IMR-90 (cell line): Measurements from ENCODE around the gene PRPF40B. TPM values are rescaled to one million over a fixed set of nuclear protein-coding genes. Genes with fewer than 3 reads are reported as not detected.

Experiments used
- ATAC-seq: fragments of 200-7000 bp; cut with Tn5 transposase; 2 replicates; pipeline ENCODE4 v1.9.1; 2020; ENCODE audit warnings: low read depth, mild to moderate bottlenecking, moderate library complexity
- BruUV-seq: library from RNA; stranded (reverse); fragments of 400-500 nt; replicated peaks from 2 replicates; lab custom pipeline; 2021; lab: Mats Ljungman, UMichigan
- CTCF ChIA-PET: fragments of 300-600 bp; formaldehyde crosslinking; extraction: SDS; loops from one replicate; lab custom pipeline; 2021; ENCODE audit warnings: antibody characterized with exemption; lab: Yijun Ruan, JAX
- POLR2A ChIA-PET: fragments of 300-600 bp; sonication (Branson Sonifier 250); formaldehyde crosslinking; loops from one replicate; lab custom pipeline; 2022; ENCODE audit warnings: antibody characterized with exemption; ENCODE audit not compliant: unreplicated experiment; lab: Charles Lee
- DNase-seq: peaks from one replicate; pipeline ENCODE4 v3.0.0; 2013
- H2AFZ ChIP-seq: replicated peaks from 2 replicates; pipeline ENCODE3; 2013; ENCODE audit warnings: low read length, mild to moderate bottlenecking; ENCODE audit not compliant: poor library complexity
- H2AK5ac ChIP-seq: 2 replicates; pipeline ENCODE4 v1.6.1; 2013; ENCODE audit warnings: low read depth, low read length, inconsistent platforms
- H2AK9ac ChIP-seq: replicated peaks from 2 replicates; pipeline ENCODE3; 2013; ENCODE audit warnings: mild to moderate bottlenecking, low read depth, low read length, moderate library complexity; ENCODE audit not compliant: poor library complexity
- H2BK120ac ChIP-seq: 2 replicates; pipeline ENCODE4 v1.6.1; 2013; ENCODE audit warnings: low read depth, low read length, inconsistent platforms
- H2BK15ac ChIP-seq: 3 replicates; pipeline ENCODE4 v1.6.1; 2013; ENCODE audit warnings: low read depth, low read length, inconsistent platforms
- H2BK20ac ChIP-seq: 2 replicates; pipeline ENCODE4 v1.6.1; 2013; ENCODE audit warnings: low read depth, mild to moderate bottlenecking, inconsistent platforms, low read length, moderate library complexity
- H2BK5ac ChIP-seq: 2 replicates; pipeline ENCODE4 v1.6.1; 2013; ENCODE audit warnings: mild to moderate bottlenecking, low read depth, low read length, inconsistent platforms; ENCODE audit not compliant: poor library complexity, severe bottlenecking
- H3K14ac ChIP-seq: replicated peaks from 2 replicates; pipeline ENCODE4 v1.6.1; 2013; ENCODE audit warnings: low read depth, low read length, inconsistent platforms
- H3K18ac ChIP-seq: 2 replicates; pipeline ENCODE4 v1.6.1; 2013; ENCODE audit warnings: low read depth, low read length, control low read depth
- H3K23ac ChIP-seq: 2 replicates; pipeline ENCODE4 v1.6.1; 2013; ENCODE audit warnings: low read depth, low read length, inconsistent platforms
- H3K27ac ChIP-seq: 2 replicates; pipeline ENCODE4 v1.5.1; 2013; ENCODE audit warnings: mild to moderate bottlenecking, control low read depth, low read length; ENCODE audit not compliant: insufficient read depth
- H3K27me3 ChIP-seq: 2 replicates; pipeline ENCODE4 v1.6.1; 2013; ENCODE audit warnings: low read length; ENCODE audit not compliant: control insufficient read depth, insufficient read depth
- H3K36me3 ChIP-seq: 2 replicates; pipeline ENCODE4 v1.6.1; 2013; ENCODE audit warnings: low read length, mixed read lengths; ENCODE audit not compliant: control insufficient read depth, insufficient read depth
- H3K4ac ChIP-seq: 2 replicates; pipeline ENCODE4 v1.6.1; 2013; ENCODE audit warnings: low read depth, low read length, inconsistent platforms
- H3K4me1 ChIP-seq: 2 replicates; pipeline ENCODE4 v1.6.1; 2013; ENCODE audit warnings: low read length, mixed read lengths; ENCODE audit not compliant: control insufficient read depth, insufficient read depth
- H3K4me2 ChIP-seq: 2 replicates; pipeline ENCODE4 v1.6.1; 2013; ENCODE audit warnings: low read depth, mild to moderate bottlenecking, control low read depth, low read length, moderate library complexity
- H3K4me3 ChIP-seq: 2 replicates; pipeline ENCODE4 v1.5.1; 2013; ENCODE audit warnings: low read depth, mild to moderate bottlenecking, control low read depth, low read length, moderate library complexity; ENCODE audit not compliant: insufficient read depth
- H3K56ac ChIP-seq: 2 replicates; pipeline ENCODE4 v1.6.1; 2013; ENCODE audit warnings: low read length, inconsistent platforms; ENCODE audit not compliant: insufficient read depth; ENCODE audit errors: extremely low read depth
- H3K79me1 ChIP-seq, 2 experiments: 2 replicates each; pipeline ENCODE4 v1.6.1; 2013; ENCODE audit warnings: low read length in 2 of 2, inconsistent platforms in 1 of 2, low read depth in 1 of 2
- H3K9ac ChIP-seq: 2 replicates; pipeline ENCODE4 v1.6.1; 2013; ENCODE audit warnings: low read depth, low read length, control low read depth
- H3K9me1 ChIP-seq: 2 replicates; pipeline ENCODE4 v1.6.1; 2013; ENCODE audit warnings: low read length, inconsistent platforms; ENCODE audit not compliant: insufficient read depth
- H3K9me3 ChIP-seq: 2 replicates; pipeline ENCODE4 v1.6.1; 2013; ENCODE audit warnings: low read length; ENCODE audit not compliant: control insufficient read depth, insufficient read depth
- H4K20me1 ChIP-seq: 2 replicates; pipeline ENCODE4 v1.6.1; 2013; ENCODE audit warnings: low read length, inconsistent platforms; ENCODE audit not compliant: insufficient read depth
- H4K5ac ChIP-seq: 2 replicates; pipeline ENCODE4 v1.6.1; 2013; ENCODE audit warnings: mild to moderate bottlenecking, low read depth, low read length, control low read depth
- H4K8ac ChIP-seq, 2 experiments: 2 replicates each; pipeline ENCODE4 v1.6.1; 2013; ENCODE audit warnings: low read depth in 2 of 2, low read length in 2 of 2, control low read depth in 1 of 2, inconsistent platforms in 1 of 2
- H4K91ac ChIP-seq: 2 replicates; pipeline ENCODE4 v1.6.1; 2013; ENCODE audit warnings: low read depth, low read length, inconsistent platforms; ENCODE audit not compliant: insufficient read depth
- BHLHE40 ChIP-seq: fragments of 150-350 bp; IDR thresholded peaks from 2 replicates; pipeline ENCODE4 v1.6.1; 2016; ENCODE audit warnings: mild to moderate bottlenecking, low read depth, low read length
- CHD1 ChIP-seq: IDR thresholded peaks from 2 replicates; pipeline ENCODE4 v1.6.1; 2012; ENCODE audit warnings: low read depth, low read length, improper control_type of control experiment
- FOS ChIP-seq: fragments of 150-350 bp; IDR thresholded peaks from 2 replicates; pipeline ENCODE4 v1.6.1; 2016; ENCODE audit warnings: low read depth, low read length
- MAFK ChIP-seq: IDR thresholded peaks from 2 replicates; pipeline ENCODE4 v1.6.1; 2012; ENCODE audit warnings: low read depth, low read length, improper control_type of control experiment
- NFE2L2 ChIP-seq: fragments of 150-350 bp; IDR thresholded peaks from 2 replicates; pipeline ENCODE4 v1.6.1; 2016; ENCODE audit warnings: low read depth, mild to moderate bottlenecking, low read length
- RAD21 ChIP-seq: IDR thresholded peaks from 2 replicates; pipeline ENCODE4 v1.6.1; 2012; ENCODE audit warnings: low read length, improper control_type of control experiment
- RCOR1 ChIP-seq: IDR thresholded peaks from 2 replicates; pipeline ENCODE4 v1.6.1; 2012; ENCODE audit warnings: mild to moderate bottlenecking, low read length, improper control_type of control experiment; ENCODE audit not compliant: insufficient replicate concordance
- RFX5 ChIP-seq: IDR thresholded peaks from 2 replicates; pipeline ENCODE4 v1.8.0; 2012; ENCODE audit warnings: low read depth, mild to moderate bottlenecking, low read length, moderate library complexity
- SMC3 ChIP-seq: fragments of 150-350 bp; IDR thresholded peaks from 2 replicates; pipeline ENCODE4 v1.6.1; 2016; ENCODE audit warnings: low read depth, mild to moderate bottlenecking, antibody characterized with exemption, low read length, moderate library complexity
- USF2 ChIP-seq: fragments of 150-350 bp; IDR thresholded peaks from 2 replicates; pipeline ENCODE4 v1.6.1; 2017; ENCODE audit warnings: mild to moderate bottlenecking, antibody characterized with exemption, low read length, low read depth
- WGBS, 2 experiments: methylation state at CpG; one replicate each; pipeline versions ENCODE4 v1.1.5 to v1.1.7; 2013; ENCODE audit warnings: missing lambda C conversion rate in 2 of 2; ENCODE audit not compliant: insufficient read length in 1 of 2; ENCODE audit errors: extremely low coverage in 2 of 2; 5-methylcytosine and 5-hydroxymethylcytosine counted together
- dilution Hi-C: fragments of 300-500 bp; cut with HindIII; formaldehyde crosslinking; loops from one replicate; pipeline ENCODE4 v1.14.3; 2018; ENCODE audit warnings: low sequenced_read_pairs; ENCODE audit not compliant: unreplicated experiment
- in situ Hi-C: fragments of 300-500 bp; cut with MboI; formaldehyde crosslinking; loops from 3 replicates; pipeline ENCODE4 v1.14.3; 2019; ENCODE audit warnings: low sequenced_read_pairs, inconsistent platforms, mixed read lengths
- intact Hi-C: fragments of 100-400 bp; cut with micrococcal nuclease; formaldehyde crosslinking; loops from 2 replicates; pipeline ENCODE4 v1.10.0; 2022
- polyA plus RNA-seq, 3 experiments: library from polyadenylated mRNA; depleted of rRNA; stranded (reverse); fragments of >200 nt; gene quantifications; 2 replicates each; pipeline ENCODE4 v1.2.3, GENCODE V29; 2012; ENCODE audit warnings: low replicate concordance in 1 of 3
- total RNA-seq: library from RNA; depleted of rRNA; stranded (reverse); fragments of >200 nt; gene quantifications from 2 replicates; pipeline ENCODE4 v1.2.3, GENCODE V29; 2012

The PRPF40B gene
- total and polyA plus RNA-seq, 2 of the 4 experiments (the other 2 are of a cell fraction): 5.0 to 11.8 TPM

DNA sequence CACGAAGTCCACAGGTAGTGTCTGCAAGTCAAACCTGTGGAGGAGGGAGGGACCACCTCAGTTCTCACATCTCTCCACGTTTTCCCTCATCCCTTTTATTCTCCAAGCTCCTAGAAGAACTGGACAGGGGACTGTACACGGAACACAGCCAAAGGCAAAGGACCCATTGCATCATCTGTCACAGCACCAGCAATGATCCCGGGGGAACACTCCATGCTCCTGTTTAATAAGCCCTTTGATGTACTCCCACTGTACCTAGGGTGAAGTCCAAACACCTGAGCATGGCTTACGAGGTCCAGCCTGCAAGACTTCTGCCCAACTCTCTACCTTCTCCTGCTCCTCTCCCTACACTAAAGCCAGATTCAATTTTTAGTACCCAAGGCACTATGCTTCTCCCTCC, 26.5 kb downstream of the PRPF40B start:
- H4K8ac ChIP-seq: no peak overlapping the region
- in situ Hi-C loops: no loop called here
- H4K91ac ChIP-seq: no peak overlapping the region
- dilution Hi-C loops: no loop called here
- no peak overlapping the region for H2BK15ac ChIP-seq
- peaks cover 75% of the 10 kb centered on the region for H3K36me3 ChIP-seq
- BruUV-seq: no TSS peak
- no peak overlapping the region for H2AFZ ChIP-seq
- H3K79me1 ChIP-seq: 0 out of 4 replicates have a peak, but pooled peaks cover 0 to 4% of the 10 kb centered on the region in 2 experiments
- TF ChIP-seq BHLHE40 (no peak), SMC3 (no peak), USF2 (no peak), MAFK (no peak), RCOR1 (no peak), NFE2L2 (no peak), RAD21 (no peak), RFX5 (no peak), FOS (no peak), CHD1 (no peak)
- intact Hi-C loops: no loop called here
- no peak overlapping the region for H3K23ac ChIP-seq
- 86% methylated on average over 4 of the region's 5 CpGs; no CpG with 5 or more reads in 1 of the 2 experiments for WGBS, 2 experiments
- no peak overlapping the region for H3K56ac ChIP-seq
- H3K4me1 ChIP-seq: no peaks in the 10 kb centered on the region
- no peak overlapping the region for H3K4me2 ChIP-seq
- H4K5ac ChIP-seq: no peak overlapping the region
- H2AK5ac ChIP-seq: no peak overlapping the region
- POLR2A ChIA-PET: no interaction called here
- H4K20me1 ChIP-seq: no peaks in the 10 kb centered on the region
- H3K14ac ChIP-seq: no peak overlapping the region
- H2BK120ac ChIP-seq: no peak overlapping the region
- ATAC-seq (no peak), DNase-seq (no peak)
- H3K4me3 ChIP-seq: no peak overlapping the region
- H3K9ac ChIP-seq: no peak overlapping the region
- H3K27me3 ChIP-seq: no peaks in the 10 kb centered on the region
- H3K18ac ChIP-seq: no peak overlapping the region
- no peak overlapping the region for H3K4ac ChIP-seq
- 0 out of 2 replicates have a peak, but pooled peaks cover 4% of the 10 kb centered on the region for H3K9me1 ChIP-seq
- H3K9me3 ChIP-seq: no peaks in the 10 kb centered on the region
- H2BK20ac ChIP-seq: no peak overlapping the region
- H2BK5ac ChIP-seq: no peak overlapping the region
- H2AK9ac ChIP-seq: no peak overlapping the region
- CTCF ChIA-PET: no interaction called here
- no peak overlapping the region for H3K27ac ChIP-seq
